Erythroblast (primary cell): ENCODE results near the gene MEAF6.

Experiments
- GATA1 ChIP-seq: IDR thresholded peaks from 2 replicates; pipeline ENCODE4 v1.6.1; 2011; ENCODE audit warnings: low read depth, mild to moderate bottlenecking, control low read depth, low read length, moderate library complexity
- POLR2A ChIP-seq: IDR thresholded peaks from 2 replicates; pipeline ENCODE4 v1.6.1; 2011; ENCODE audit warnings: mild to moderate bottlenecking, low read length

DNA sequence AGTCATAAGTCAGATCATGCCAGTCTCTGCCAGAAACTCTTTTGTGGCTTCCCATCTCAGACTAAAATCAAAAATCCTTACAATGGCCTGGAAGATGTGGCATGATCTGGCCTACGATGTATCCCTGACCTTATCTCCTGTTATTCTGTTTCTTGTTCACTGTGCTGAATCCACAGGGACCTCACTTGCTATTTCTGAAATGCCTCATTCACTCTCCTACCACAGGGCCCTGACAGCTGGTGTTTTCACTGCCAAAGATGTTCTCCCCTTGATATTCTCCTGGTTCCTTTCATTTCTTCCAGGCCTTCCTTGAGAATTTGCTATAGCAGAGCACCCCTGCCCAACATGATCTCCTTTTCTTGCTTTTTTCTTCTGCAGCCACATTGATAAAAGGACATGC is 43.8 kb upstream of the MEAF6 start:
- TF ChIP-seq POLR2A: no peak
- no peak for TF ChIP-seq GATA1
